GM12864 (cell line): ENCODE measurements around the gene RFX7.
"Not testable (repeated sequence)": the region's sequence is repeated elsewhere in the genome, so short reads cannot be mapped to it uniquely, and the experiment has no call there.

Experiments used
- DNase-seq: peaks from one replicate; pipeline ENCODE4 v3.0.0-alpha.2; 2011; ENCODE audit warnings: low read depth
- H3K4me3 ChIP-seq: 2 replicates; pipeline ENCODE4 v1.5.1; 2011; ENCODE audit warnings: mild to moderate bottlenecking, low read depth, low read length, control low read depth
- TF ChIP-seq, protein P1 (sequence below): IDR thresholded peaks from 2 replicates; pipeline ENCODE4 v1.5.1; 2011; ENCODE audit warnings: low read depth, mild to moderate bottlenecking, moderate library complexity, low read length, control low read depth, inconsistent platforms; ENCODE audit errors: missing control alignments

RFX7 gene

DNA sequence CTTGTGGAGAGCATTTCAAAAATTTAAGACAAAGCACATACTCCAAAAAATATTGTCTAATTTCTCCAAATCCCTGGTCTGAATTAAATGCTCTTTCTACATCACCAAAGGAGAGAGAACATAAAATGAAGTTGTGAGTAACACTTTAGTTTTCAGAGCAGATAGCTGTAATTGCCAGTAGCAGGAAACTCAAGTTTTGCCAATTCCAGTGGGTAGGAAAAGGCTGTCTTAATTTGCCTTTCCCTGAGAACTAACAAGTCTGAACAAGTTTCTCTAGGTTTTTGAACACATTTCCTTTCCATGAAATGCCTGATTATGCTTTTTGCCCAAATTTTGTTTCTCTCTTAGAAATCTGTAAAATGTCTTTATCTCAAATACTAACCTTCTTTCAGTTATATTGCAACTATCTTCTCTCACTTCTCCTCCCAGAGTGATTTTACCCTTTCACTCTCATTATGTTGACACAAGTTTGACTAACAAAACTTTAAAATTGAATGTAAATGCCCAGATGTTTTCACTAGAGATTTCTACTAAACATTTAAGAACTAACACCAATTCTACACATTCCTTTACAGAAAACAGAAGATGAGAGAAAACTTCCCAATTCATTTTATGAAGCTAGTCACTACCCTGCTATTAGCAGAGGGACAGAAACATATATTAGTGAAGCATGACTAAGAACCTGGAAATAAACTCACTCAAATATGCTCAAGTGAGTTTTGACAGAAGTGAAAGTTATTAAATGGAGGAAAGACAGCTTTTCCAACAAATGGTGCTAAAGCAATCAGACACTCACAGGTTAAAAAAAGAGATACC, 38.4 kb downstream of the RFX7 start:
- H3K4me3 ChIP-seq: no peak overlapping the region
- TF ChIP-seq, protein P1, sequence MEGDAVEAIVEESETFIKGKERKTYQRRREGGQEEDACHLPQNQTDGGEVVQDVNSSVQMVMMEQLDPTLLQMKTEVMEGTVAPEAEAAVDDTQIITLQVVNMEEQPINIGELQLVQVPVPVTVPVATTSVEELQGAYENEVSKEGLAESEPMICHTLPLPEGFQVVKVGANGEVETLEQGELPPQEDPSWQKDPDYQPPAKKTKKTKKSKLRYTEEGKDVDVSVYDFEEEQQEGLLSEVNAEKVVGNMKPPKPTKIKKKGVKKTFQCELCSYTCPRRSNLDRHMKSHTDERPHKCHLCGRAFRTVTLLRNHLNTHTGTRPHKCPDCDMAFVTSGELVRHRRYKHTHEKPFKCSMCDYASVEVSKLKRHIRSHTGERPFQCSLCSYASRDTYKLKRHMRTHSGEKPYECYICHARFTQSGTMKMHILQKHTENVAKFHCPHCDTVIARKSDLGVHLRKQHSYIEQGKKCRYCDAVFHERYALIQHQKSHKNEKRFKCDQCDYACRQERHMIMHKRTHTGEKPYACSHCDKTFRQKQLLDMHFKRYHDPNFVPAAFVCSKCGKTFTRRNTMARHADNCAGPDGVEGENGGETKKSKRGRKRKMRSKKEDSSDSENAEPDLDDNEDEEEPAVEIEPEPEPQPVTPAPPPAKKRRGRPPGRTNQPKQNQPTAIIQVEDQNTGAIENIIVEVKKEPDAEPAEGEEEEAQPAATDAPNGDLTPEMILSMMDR: no peak
- DNase-seq: no peak

DNA sequence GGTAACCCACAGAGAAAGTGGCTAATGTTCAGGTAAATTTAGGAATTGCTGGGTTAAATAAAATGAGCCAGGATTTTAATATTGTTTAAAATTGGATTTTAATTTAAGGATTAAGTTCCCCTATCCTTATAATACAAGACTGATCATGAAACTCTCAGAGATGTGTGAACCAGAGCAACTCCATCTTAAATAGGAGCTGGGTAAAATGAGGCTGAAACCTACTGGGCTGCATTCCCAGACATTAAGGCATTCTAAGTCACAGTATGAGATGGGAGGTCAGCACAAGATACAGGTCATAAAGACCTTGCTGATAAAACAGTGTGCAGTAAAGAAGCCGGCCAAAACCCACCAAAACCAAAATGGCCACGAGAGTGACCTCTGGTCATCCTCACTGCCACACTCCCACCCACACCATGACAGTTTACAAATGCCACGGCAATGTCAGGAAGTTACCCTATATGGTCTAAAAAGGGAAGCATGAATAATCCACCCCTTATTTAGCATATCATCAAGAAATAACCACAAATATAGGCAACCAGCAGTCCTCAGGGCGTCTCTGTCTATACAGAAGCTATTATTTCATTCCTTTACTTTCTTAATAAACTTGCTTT, 40.3 kb downstream of the RFX7 start:
- H3K4me3 ChIP-seq, DNase-seq: not testable (repeated sequence)

DNA sequence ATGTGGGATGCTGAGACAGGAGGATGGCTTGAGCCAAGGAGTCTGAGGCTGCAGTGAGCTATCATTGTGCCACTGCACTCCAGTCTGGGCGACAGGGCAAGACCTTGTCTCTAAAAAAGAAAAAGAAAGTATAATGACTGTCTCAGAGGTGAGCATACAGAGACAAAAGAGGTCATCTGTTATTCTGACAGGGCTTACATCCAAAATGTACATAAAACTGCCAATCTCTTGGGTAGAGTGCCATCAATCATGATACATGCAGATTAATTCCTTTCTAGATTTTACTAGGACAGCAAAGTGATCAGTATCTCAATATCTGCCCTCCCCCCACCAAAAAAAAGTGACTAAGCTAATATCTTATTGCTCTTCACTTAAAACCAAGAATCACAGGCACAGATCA, 41.0 kb downstream of the RFX7 start:
- TF ChIP-seq, protein P1: no peak
- DNase-seq: no peak
- H3K4me3 ChIP-seq: no peak overlapping the region

DNA sequence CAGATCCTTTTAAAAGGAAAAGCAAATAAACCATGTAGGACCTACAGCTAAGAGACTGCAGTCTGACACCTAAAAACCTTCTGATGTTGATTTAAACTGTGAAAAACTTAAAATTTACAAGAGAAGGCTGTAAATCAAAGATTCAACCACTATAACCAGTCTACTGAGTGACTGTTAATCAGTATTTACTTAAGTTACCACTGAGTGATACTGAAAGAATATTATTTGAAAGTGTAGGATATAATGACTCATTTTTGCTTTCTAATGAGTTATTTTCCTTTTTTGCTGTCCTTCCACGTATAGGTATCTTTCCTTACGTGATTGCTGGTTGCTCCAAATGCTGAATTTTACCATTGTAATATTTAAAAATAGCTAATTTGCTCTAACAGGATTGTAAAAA, 44.6 kb downstream of the RFX7 start:
- no peak for DNase-seq
- H3K4me3 ChIP-seq: no peak overlapping the region
- TF ChIP-seq, protein P1: no peak

DNA sequence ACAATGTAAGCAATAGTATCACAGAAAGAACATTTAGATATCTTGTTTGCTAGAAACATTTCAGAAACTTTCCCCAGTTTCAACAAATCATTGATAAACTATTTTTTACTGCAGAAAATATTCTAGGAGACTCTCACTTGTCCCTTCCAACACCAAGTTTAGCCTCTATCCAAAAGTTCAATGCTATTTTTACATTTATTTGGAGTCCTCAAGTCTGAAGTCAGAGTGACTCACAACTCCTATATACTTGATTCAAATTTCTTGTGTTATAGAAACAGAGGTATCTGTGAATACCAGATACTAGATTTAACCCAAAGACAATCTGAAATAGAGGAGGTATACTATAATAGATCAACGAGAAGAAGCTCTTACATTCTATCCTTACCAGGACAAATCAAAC, 49.6 kb downstream of the RFX7 start:
- TF ChIP-seq, protein P1: no peak
- no peak overlapping the region for H3K4me3 ChIP-seq
- no peak for DNase-seq

DNA sequence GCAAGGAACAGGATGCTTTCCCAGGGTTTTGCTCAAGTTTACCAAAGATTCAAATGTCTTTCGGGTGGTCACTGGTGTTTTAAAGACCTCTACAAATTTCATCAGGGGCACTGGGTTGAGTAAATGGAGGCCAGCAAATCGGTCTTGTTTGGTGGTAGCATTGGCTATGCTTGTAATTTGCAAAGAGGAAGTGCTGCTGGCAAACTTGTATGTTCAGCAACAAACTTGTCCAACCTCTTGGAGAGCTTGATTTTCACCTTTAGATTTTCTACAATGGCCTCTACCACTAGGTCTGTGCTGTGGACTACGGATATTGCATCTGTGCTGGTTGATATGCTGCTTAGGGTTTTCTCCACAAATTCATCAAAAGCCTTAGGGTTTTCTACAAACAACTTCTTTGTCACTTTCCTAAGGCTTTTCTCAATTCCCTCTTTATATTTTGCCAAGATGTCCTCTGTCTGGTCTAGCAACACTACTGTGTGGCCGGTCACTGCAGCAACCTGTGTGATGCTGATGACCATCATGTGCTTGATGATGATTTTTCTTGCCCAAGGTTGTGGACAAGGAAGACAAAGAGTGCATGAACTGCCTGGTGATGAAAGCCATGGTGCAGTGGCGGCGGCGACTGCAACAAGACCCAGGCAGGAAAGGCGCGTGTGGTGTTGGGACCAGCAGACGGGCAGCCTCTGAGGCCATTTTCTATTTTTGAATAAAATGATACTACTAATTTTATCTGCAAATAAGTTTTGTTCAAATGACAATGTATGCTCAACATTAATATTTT, 50.8 kb downstream of the RFX7 start:
- no peak overlapping the region for H3K4me3 ChIP-seq
- no peak for DNase-seq

DNA sequence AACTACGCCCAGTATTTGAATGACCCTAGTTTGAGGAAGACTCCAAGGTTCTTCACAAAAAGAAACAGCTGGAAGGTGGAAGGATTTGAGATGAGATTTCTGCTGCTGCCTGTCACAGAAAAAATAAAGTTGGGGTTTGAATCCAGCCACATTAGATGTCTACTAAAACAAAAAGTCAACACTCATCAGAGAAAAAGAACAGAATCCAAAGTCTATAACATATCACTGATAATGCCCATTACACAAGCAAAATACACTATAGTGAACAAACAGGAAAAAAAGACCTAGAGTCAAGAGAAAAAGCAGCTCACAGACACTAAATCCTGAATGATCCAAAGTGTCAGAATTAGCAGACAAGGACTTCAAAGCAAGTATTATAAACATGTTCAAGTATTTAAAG, 56.0 kb downstream of the RFX7 start:
- TF ChIP-seq, protein P1: no peak
- DNase-seq: no peak
- no peak overlapping the region for H3K4me3 ChIP-seq

More for the DNA sequence above, 50.8 kb downstream of the RFX7 start:
- TF ChIP-seq, protein P1: no peak
